Measurements from ENCODE around the gene GIPC3. TPM values are rescaled to one million over a fixed set of nuclear protein-coding genes. Genes with fewer than 3 reads are reported as not detected.

GIPC3 gene, protein sequence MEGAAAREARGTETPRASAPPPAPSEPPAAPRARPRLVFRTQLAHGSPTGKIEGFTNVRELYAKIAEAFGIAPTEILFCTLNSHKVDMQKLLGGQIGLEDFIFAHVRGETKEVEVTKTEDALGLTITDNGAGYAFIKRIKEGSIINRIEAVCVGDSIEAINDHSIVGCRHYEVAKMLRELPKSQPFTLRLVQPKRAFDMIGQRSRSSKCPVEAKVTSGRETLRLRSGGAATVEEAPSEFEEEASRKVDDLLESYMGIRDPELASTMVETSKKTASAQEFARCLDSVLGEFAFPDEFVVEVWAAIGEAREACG
- 1 to 10 TPM; 3.9 to 6.3 (median 4.2) TPM for polyA plus RNA-seq (ENCODE audit: insufficient read depth in 1 of 5, insufficient read length in 5 of 5, low replicate concordance in 1 of 5)
- long read RNA-seq, donor 1, full-length matches to known transcripts, result 5 of 5 reads
- long read RNA-seq, donor 1, partial matches to known transcripts, result 0 of 5 reads
- long read RNA-seq, donor 1, other reads (novel, unspliced or antisense), result 0 of 5 reads
- long read RNA-seq, donor 2, full-length matches to known transcripts, result 1 of 1 reads
- long read RNA-seq, donor 2, partial matches to known transcripts, result 0 of 1 reads
- long read RNA-seq, donor 2, other reads (novel, unspliced or antisense), result 0 of 1 reads
- long read RNA-seq, donor 3, full-length matches to known transcripts, result 1 of 1 reads
- long read RNA-seq, donor 3, partial matches to known transcripts, result 0 of 1 reads
- long read RNA-seq, donor 3, other reads (novel, unspliced or antisense), result 0 of 1 reads
- long read RNA-seq, donor 4, full-length matches to known transcripts, result 2 of 2 reads
- long read RNA-seq, donor 4, partial matches to known transcripts, result 0 of 2 reads
- long read RNA-seq, donor 4, other reads (novel, unspliced or antisense), result 0 of 2 reads
- long read RNA-seq, donor 5, full-length matches to known transcripts, result 1 of 1 reads
- long read RNA-seq, donor 5, partial matches to known transcripts, result 0 of 1 reads
- long read RNA-seq, donor 5, other reads (novel, unspliced or antisense), result 0 of 1 reads
- long read RNA-seq, donor 6, full-length matches to known transcripts, result 1 of 1 reads
- long read RNA-seq, donor 6, partial matches to known transcripts, result 0 of 1 reads
- long read RNA-seq, donor 6, other reads (novel, unspliced or antisense), result 0 of 1 reads
- long read RNA-seq, donor 7, full-length matches to known transcripts, result 2 of 2 reads
- long read RNA-seq, donor 7, partial matches to known transcripts, result 0 of 2 reads
- long read RNA-seq, donor 7, other reads (novel, unspliced or antisense), result 0 of 2 reads
- long read RNA-seq, donor 8, full-length matches to known transcripts, result 2 of 2 reads
- long read RNA-seq, donor 8, partial matches to known transcripts, result 0 of 2 reads
- long read RNA-seq, donor 8, other reads (novel, unspliced or antisense), result 0 of 2 reads

- DNase-seq, result no peak
Measured at GRCh38 chr19:3585301-3586126, at the start of gene GIPC3. Gene GIPC3 (plus strand): TSS chr19:3585478. CDS start chr19:3585598, 120 bp downstream.

- no peak for DNase-seq
Measured at GRCh38 chr19:3535563-3535965, 49.7 kb upstream of the GIPC3 start.

DNA sequence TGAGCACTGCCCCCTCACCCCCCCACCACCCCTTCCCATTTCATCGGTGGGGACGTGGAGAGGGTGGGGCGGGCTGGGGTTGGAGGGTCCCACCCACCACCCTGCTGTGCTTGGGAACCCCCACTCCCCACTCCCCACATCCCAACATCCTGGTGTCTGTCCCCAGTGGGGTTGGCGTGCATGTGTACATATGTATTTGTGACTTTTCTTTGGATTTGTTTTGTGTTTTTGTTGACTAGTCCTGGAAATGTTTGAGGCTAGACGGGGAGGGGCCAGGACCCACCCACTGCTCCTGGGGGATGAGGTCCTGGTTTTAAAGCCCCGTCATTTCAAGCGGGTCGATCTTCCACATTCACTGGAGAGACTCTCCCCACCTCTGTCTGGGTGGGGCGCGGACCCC, 49.3 kb upstream of the GIPC3 start:
- no peak for DNase-seq

DNA sequence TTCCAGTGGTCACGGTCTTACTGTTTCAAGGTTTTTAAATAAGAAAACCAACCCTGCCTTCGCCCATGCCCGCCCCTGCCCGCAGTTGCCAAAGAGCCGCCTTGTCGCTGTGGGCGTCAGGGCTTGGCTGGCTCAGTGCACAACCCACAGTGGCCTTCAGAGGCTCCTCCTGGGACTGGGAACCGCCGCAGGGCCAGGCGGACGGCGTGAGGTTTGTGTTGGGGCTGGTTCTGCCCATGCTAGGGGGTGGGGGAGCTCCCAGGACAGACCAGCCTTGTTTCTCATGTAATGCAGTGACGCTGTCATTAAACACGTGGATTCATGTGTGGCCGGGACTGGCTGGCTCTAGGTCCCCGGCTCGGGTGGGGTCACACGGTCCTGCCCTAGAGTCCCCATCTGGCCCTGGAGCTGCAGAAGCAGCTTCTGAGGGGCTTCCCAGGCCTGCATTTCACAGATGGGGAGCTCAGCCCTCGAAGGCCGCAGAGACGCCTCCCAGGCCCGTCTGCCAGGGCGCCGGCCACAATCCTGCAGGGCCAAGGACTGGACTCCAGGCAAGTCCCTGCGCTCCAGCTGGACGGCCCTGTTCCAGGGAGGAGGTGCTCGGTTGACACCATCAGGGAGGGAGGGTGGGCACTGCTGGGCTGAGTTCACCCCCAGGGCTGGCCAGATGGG, 48.7 kb upstream of the GIPC3 start:
- DNase-seq, result no peak

DNA sequence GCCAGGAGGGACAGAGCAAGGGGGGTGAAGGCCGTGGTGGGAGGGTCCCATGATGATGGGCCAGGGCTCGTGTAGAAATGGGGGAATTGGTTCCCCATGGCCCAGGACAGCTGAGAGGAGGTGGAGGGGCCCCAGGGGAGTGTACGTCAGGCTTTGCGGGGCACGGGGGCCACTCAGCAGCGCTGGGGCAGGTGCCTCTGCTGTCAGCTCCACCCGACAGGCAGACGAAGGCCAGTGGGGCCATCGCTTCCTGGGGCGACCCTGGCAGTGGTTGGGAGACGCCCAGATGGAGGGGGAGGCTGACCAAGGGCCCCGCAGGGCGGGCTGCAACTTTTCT, 48.2 kb upstream of the GIPC3 start:
- DNase-seq, result no peak

GRCh38 chr19:3537438-3538240, 47.6 kb upstream of the GIPC3 start:
- DNase-seq, result no peak

DNA sequence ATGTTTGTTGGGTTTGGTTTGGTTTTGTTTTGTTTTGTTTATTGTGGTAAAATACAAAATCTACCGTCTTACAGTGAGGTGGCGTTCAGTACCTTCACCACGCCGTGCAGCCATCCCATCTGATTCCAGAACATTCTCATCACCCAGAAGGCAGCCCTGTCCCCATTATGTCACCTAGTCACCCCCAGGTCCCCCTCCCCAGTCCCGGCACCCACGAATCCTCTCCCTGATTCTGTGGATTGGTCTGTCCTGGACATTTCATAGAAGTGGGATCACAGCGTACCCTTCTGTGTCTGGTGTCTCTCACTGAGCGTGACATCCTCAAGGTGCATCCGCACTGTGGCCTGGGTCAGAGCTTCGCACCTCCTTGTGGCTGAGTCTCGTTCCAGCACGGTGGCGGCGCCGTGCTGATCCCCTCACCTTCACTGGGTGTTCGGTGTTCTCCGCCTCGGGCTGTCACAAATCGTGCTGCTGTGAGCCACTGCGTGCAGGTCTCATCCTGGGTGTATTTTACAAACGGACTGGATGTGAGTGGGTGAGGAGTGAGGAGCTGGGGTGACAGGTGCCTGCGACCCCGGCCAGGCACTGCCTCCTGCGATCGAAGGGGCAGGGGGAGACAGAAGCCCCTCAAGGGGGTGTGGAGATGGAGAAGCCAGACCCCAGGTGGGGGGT, 46.9 kb upstream of the GIPC3 start:
- no peak for DNase-seq

DNA sequence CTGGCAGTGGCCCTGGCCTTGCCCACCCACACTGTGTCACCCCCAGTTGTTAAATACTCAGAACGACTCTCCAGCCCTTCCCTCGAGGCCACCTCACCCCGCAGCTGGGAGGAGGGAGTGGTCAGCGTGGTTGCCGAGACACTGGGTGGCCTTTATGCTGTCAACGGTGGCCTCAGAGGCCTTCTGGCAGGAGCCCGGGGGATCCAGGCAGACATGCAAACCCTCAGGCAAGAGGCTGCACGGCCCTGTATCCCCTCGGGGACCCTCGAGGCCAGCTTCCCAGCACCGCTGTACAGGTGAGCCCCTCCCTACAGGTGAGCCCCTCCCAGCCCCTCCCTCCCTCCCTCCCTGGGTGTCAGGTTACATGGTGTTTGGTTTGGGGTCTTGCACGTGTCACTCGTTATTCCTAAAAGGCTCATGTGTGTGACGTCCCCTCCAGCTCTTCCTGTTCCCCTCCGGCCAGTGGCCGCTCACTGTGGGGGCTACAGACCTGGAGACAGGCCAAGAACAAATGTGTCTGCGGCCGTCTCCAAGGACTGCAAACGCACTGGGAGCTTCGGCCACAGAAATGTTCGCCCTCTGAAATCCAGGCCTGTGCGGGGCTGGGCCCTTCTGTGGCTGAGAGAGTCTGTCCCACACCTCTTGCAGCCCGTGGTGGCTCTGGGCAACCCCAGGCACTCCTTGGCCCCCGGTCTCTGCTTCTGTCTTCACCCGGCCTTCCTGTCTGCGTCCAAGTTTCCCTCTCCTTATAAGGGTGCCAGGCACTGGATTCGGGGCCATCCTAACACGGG, 46.1 kb upstream of the GIPC3 start, which contains the start of gene TEKTIP1:
Gene TEKTIP1, plus strand, starts transcription at position 210 of the 791 bp plus-strand sequence. Its CDS starts 4 bp downstream, at position 214.
- no peak for DNase-seq

DNA sequence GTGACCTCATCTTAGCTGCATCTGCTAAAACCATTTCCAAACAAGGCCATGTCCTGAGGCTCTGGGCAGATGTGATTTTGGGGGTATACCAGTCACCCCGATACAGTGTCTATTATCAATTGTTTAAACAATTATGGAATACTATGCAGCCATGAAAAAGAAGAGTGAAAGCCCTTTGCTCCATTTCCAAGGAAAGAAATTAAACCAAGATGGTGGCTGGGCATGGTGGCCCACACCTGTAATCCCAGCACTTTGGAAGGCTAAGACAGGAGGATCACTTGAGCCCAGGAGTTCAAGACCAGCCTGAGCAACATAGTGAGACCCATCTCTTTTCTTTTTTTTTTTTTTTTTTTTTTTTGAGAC, 45.5 kb upstream of the GIPC3 start:
- no peak for DNase-seq

GRCh38 chr19:3543150-3544057, 41.9 kb upstream of the GIPC3 start:
- no peak for DNase-seq

GRCh38 chr19:3544058-3544376, 41.3 kb upstream of the GIPC3 start:
- DNase-seq, result no peak

- DNase-seq, result no peak
Measured at GRCh38 chr19:3544742-3545668, 40.3 kb upstream of the GIPC3 start.

GRCh38 chr19:3545669-3546034, 39.6 kb upstream of the GIPC3 start:
- DNase-seq, result no peak

DNA sequence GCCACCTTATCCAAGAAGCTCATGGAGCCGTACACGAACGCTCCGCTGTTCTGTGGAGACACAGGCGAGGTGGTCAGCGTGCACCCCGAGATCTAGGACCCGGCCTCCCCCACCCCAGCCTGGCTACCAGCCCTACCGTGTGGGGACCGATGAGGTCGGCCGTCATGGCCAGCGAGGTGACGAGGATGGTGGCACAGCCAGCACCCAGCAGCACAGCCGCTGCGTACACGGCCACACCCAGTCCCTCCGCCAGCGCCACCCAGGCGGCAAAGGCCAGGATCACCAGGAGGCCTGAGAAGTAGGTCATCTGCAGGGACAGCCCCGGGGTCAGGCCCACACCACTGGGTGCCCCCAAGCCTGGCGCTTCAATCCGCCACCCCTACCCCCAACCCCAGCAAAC, 39.2 kb upstream of the GIPC3 start:
- no peak for DNase-seq

DNA sequence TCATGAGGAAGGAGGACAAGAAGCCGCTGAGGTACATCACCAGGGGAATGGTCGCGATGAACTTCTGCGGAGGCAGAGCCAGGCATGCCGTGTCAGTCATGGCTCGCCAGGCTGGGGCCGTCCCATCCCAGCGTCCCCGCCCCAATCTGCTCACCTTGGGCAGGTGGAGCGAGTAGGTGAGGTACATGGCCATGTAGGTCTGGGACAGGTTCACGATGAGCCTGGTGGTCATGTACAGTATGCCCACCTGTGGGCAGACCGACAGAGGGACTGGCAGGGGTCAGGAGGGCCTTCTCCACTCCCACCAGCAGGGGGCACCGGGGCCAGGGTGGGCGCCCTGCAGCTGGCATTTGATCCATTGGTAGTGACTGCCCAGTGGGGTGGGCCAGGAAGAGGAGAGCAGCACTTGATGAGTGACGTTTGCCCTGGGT, 38.0 kb upstream of the GIPC3 start:
- DNase-seq, result no peak

DNA sequence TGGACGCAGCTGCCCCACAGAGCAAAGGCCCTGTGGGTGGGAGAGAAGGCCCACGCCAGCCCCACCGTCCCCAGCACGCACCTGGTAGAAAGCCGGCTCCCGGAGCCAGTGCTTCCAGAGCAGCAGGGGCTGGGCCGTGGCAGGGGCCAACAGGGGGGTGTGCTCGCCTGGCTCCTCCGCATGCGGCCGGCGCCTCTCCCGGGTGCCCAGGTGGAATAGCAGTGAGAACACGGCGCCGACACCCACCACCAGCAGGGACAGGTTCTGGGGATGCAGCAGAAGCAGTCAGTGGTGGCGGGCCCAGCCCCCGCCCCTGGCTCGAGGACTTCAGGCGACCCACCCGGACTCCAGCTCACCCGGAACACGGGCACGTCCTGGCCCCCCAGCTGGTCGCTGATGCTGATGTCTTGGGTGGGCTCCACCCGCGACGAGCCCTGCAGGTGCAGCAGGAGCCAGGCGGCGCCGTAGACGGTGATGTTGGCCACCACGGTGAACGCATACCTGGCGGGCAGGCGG, 37.5 kb upstream of the GIPC3 start:
- no peak for DNase-seq
